HG02798 (cell line): Measurements from ENCODE around the gene DCLRE1A.

ENCODE experiments used
- ATAC-seq: cut with Tn5 transposase; IDR thresholded peaks from one replicate; pipeline ENCODE4 v1.9.1; 2021; ENCODE audit warnings: mild to moderate bottlenecking; ENCODE audit not compliant: unreplicated experiment, poor library complexity

DCLRE1A gene

DNA sequence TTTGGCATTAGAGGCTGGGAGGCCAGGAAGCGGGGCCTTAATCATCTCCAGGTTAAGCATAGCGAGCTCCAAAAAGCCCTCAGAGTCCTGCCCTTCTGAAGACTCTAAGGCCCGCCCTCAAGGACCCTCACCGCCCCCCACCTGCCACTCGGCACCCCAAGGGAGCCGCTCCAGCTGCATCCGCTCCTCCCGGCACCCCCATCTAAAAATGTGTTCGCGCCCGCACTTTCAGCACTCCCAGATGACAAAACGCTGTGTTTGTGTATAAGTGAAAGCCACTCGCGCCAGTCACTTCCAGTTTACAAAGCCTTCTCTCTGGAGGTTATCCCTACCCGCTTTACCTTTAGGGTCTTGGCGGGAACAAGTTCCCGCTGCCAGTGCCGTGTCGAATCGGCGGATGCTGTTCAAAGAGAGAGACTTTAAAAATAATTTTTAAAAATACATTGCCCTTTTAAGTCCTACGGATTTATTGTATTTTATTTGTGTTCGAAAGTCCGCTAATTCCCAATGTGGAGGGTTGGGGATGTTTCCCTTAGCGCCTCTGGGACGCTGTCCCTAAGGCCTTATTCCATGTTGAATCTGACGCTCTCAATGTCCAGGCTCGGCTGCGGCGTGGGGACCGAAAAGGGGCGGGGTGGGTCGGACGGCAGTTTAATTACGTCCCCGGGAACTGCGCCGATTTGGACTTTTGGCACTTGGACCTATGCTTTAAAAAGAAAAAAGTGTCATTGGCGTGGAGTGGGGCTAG lies at the start of gene DCLRE1A, which contains the start of gene NHLRC2:
TSS of gene DCLRE1A (minus strand) at position 70 of the 748 bp plus-strand sequence. CDS start 900 bp downstream, outside the sequence.
TSS of gene NHLRC2 (plus strand) at position 649 of the 748 bp plus-strand sequence. CDS start 212 bp downstream, outside the sequence.
- peak; percentile 58 for ATAC-seq

- no peak for ATAC-seq
Measured at GRCh38 chr10:113899952-113900598, 46.2 kb upstream of the DCLRE1A start.

DNA sequence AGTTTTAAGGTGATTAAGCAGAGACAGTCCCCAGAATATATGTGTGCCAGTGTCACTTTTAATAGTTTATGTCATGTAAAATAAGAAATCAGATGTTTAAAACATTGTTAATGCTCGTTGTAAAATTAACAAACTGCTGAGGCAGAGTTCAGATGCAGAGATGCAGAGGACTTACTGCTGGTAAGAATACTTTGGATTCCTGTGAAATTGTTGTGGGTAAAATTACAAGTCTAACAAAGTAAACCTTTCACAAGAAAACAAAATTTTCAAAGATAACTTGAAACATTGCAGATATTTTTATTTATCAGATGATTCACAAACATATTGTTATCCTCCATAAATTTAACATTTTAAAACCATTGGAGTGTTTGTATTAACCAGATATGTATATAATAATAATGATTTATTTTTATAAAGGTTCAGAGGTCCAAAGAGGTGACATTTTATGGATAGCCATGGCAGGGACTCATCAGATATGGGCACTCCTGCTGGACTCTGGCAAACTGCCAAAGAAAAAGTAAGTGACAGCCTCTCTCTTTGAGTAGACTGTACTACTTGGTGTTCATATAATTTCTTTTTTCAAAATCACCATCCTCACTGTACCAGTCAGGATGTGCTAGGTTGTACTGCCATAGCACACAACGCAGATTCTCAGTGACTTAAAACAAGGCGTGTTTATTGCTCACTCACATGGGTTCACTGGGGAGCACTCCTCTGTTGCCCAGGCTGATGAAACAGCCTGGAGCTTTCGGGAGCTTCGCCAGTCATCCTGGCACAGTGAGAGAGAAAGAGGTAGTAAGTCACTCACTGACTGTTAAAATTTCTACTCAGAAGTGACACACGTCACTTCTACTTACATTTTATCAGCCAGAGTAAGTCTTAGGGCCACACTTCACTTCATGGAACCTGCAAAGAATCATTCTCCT lies 44.1 kb upstream of the DCLRE1A start:
- ATAC-seq = no peak

DNA sequence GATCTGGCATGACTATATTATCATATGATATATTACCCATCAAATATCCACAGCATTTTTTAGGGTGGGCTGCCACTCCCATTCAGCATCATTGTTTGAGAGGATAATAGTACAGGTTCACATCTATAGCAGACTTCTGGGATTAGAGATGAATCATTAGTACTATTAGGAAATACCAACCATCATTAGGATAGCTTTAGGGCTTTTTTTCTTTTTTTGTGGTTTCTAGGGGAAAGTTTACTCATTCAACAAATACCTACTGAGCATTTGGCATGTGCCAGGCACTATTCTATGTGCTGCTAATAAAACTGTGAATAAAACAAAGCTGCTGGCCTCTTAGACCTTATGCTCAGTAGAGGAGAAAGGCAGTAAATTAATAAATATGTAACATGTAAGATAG lies 41.1 kb upstream of the DCLRE1A start:
- no peak for ATAC-seq

DNA sequence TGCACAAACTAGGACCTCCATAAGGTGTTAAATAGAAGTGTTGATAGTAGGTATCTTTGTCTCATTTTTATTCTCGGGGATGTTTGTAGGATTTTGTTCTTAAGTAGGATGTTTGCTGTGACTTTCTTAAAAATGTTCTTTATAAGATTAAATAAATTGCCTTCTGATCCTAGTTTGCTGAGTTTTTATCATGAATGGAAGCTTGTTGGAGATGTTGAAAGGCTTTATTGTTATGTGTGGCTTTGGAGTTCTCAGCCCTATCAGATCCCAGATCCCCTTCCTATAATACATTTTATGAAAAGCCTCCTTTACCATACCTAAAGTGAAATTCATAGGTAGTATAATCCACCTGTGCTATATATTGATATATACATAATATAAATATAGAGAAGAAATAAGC lies 40.7 kb upstream of the DCLRE1A start:
- ATAC-seq = no peak

DNA sequence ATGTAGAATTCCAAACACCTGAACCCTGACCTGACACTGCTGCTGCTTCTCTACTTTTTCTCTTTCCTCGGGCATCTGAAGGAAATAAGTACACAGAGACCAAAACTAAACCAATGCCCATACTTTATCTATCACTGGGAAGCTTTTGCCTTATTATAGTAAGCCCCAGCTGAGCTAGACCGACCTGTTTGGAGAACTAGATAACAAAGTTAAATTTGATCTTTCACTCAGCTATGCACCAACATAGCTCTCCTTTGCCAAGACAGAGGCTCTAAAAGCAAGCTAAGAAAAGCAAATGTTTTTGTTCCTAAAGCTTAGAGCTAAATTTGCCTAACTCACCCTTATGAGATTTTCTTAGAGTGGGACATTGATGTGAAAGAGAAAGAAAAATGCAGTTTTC lies 39.7 kb upstream of the DCLRE1A start:
- ATAC-seq = no peak

- no peak for ATAC-seq
Measured at GRCh38 chr10:113891476-113891875, 37.6 kb upstream of the DCLRE1A start.

- ATAC-seq = no peak
Measured at GRCh38 chr10:113890769-113891168, 36.9 kb upstream of the DCLRE1A start.

DNA sequence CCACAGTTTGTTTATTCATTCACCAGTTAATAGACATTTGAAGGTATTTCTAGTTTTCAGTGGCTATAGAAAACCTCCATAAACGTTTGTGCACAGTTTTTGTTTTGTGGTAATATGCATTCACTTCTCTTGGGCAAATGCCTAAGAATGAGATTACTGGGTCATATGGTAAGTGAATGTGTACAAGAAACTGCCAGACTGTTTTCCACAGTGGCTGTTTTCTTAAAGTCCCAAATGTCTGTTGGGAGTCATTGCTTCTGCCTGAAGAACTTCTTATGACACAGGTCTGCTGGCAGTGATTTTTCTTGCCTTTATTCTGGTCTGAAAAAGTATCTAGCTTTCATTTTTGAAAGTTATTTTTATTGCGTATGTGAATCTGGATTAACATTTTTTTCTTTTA lies 36.0 kb upstream of the DCLRE1A start:
- ATAC-seq = no peak

DNA sequence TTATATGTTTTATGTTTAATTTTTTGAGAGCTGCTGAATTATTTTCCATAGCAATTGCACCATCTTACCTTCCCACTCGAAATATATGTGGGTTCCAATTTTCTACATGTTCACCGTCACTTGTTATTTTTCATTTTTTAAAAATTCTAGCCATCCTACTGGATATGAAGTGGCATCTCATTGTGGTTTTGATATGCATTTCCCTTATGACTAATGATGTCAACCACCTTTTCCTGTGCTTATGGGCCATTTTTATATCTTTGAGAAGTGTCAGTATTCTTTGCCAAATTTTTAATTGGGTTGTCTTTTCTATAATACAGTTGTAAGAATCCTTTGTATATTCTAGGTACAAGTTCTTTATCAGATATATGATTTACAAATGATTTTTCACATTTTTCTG lies 28.4 kb upstream of the DCLRE1A start:
- no peak for ATAC-seq

DNA sequence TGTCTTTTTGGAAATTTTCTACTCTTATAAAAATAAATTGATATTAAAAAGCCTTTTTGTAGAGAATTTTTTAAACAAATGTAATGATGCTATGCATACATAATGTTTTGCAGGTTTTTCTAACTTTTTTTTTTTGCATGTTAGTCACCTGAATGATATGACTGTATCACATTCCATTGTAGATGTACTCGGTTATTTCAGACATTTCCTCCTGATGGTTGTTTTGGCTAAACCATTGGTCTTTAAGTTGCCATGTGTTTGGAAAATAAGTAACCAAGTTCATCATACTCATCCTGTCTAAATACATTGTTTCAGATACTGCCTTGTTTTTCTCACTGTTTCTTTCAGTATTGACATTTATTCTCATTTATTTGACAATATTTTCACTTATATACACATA lies 26.4 kb upstream of the DCLRE1A start:
- ATAC-seq = no peak

DNA sequence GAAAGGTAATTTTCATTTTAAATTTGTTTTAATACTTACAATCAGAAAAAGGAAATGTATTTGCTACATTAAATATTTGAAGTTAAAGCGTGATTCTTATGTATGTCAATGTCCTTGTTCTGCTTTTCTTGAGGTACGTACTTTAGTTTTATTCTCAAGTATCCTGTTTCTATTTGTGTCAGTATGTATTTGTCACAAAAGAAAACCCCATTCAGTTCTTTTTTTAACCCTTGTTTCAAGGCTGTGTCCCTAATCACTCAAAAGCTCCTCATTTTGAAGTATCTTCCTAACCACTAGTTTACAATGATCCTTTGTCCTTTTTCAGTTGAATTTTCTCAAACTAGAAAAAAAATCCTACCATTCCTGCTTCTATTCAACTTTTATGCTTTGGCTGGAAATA lies 25.8 kb upstream of the DCLRE1A start:
- peak; percentile 81 for ATAC-seq

GRCh38 chr10:113876461-113876860 lies 22.6 kb upstream of the DCLRE1A start:
- no peak for ATAC-seq

GRCh38 chr10:113875212-113875611 lies 21.3 kb upstream of the DCLRE1A start:
- no peak for ATAC-seq

- ATAC-seq = no peak
Measured at GRCh38 chr10:113872139-113873030, 18.5 kb upstream of the DCLRE1A start.

DNA sequence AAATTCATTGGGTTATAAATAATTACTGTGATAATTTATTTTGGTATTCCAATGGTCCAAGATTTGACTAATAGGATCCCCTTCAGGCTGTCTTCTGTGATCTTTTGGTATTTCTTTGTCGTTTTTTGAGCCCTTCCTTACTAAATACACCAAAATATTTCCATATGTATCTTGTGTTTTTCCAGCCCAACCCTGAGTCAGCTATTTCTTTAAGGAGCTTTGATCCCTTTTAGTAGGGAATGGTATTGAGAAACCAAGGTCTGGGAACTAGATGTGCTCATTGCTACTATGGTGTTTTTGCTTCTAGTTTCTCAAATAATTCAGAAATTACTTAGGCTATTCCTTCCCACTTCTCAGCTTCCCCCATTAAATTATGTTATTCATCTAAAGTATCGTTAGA lies 15.9 kb upstream of the DCLRE1A start:
- ATAC-seq = no peak

DNA sequence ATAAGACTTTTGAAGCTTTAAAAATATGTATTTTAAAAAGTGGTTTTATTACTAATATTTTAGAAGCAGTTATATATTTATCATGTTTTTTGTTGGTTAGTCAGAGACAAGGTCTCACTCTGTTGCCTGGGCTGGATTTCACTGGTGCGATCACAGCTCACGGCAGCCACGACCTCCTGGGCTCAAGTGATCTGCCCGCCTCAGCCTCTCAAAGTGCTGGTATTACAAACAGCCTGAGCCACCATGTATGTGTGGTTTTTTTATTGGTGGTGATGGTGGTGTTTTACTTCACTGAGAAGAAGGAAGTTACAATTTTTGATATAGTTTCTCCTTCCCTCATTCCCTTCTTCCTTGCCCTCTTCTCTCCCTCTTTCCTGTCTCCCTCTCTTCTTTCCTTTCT lies 14.0 kb upstream of the DCLRE1A start:
- ATAC-seq = no peak

DNA sequence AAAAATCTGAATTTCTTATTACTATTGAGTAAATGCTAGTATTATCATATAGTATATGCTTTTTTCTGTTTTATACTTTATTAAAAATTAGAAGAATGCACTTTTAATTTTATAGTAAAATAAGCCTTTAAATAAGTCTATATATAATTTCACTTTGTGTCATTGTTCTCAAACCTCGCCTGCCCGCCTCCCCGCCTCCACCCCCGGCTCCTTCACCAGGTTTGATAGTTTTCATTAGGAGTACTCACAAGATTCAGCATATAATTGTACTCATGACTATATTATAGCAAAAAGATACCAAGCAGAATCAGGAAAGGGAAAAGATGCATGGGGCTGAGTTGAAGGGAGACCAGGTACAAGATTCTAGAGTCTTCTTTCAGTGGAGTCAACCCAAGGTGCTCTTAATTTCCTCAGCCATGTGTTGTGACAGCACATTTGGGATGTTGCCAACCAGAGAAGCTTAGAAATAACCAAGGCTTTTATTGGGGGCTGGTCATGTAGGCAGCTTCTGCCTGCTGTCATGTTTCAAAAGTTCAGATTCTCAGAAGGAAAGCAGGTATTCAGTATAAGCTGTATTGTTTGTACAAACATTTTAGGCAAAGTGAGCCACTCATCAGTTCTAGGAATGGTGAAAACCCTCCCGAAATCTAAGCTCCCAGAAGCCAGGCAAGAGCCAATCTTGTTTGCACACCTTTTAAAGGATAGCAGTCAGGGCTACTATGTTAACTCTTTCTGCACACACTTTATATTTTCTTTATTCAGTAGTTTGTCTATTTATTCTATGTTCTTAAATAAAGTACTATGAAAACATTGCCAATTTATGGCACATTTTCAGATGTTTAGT lies 12.9 kb upstream of the DCLRE1A start:
- no peak for ATAC-seq

DNA sequence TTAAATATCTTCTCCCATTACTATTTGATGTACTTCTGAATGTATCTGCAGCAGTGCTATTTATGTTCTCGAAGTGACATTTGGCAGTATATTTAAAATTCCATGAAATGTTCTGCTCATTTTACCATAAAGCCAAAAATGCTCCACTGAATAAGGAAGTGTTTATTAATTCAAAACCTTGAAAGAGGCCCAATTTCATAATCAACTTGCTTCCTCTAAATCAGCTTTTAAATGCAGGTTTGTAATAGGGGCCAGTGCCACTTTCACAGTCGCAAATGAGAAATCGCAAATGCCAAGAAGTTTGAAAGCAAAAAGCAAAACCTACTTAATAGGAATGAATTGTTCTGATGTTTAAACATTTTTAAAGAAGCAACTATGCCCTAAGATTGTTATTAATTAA lies 12.0 kb upstream of the DCLRE1A start:
- no peak for ATAC-seq
